ENCODE measurements around the gene LRRD1.
"Not testable (repeated sequence)": the region's sequence is repeated elsewhere in the genome, so short reads cannot be mapped to it uniquely, and the experiment has no call there.

The LRRD1 gene

DNA sequence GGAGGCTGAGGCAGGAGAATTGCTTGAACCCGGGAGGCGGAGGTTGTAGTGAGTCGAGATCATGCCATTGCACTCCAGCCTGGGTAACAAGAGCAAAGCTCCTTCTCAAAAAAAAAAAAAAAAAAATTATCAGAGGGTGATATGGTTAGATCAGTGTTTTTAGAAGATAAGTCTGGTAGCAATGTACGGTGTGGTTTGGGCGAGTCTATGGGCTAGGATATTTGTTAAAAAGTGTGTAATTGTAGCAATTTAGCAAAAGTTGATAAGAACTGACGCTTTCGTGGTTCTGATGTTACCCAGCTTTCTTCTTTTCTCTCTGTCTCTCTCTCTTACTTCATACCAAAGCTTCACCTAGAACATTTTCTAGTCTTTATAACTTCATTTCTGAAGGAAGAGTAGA, 37.8 kb downstream of the LRRD1 start:
- no peak for DNase-seq (ENCODE audit: low spot score)

DNA sequence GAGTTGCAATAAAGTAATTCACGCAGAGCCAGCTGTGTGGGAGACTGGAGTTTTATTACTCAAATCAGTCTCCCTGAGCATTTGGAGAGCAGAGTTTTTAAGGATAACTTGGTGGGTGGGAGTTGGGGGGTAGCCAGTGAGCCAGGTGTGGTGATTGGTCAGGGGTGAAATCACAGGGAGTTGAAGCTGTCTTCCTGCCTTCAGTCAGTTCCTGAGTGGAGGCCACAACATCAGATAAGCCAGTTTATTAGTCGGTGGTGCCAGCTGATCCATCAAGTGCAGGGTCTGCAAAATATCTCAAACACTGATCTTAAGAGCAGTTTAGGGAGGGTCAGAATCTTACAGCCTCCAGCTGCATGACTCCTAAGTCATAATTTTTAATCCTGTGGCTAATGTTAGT, 41.4 kb downstream of the LRRD1 start:
- DNase-seq (ENCODE audit: low spot score) = no peak

DNA sequence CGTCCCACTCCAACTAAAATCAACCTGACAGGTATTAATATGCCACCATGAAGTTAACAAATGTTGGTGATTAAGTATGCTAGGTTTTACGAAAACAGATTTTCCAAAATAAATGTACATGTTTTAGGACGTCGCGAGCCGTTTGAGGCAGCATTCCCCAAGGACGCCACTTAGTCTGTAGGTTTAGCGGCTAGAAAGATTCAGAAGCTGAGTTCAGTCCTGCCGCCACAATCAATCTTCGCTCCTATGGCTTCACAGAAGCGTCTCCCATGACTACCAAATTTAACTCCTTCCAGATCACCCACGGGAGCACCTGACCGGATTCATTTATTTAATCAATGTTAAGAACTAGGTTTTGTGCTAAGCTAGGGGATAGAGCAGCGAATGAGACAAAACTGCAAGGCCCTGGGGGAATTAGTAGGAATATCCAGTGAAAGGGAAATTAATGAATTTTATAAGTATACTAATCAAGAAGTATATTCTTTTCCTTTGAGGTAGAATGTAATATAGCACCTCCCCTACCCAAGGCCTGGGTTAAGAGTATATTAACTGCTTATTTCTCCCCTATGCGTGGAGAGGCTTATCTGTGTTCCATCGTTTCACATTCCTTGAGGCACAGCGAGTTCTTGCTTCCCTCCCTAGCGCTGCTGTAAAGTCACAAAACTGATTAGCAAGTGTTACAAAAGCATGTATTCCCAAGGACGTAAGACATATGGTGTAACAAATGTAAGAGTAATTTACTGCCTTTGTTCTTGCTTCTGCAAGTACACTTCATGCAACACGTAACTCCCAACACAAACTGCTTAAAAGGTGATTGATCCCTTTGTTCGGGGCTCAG, 43.7 kb downstream of the LRRD1 start:
- peak; percentile 22 for DNase-seq (ENCODE audit: low spot score)

DNA sequence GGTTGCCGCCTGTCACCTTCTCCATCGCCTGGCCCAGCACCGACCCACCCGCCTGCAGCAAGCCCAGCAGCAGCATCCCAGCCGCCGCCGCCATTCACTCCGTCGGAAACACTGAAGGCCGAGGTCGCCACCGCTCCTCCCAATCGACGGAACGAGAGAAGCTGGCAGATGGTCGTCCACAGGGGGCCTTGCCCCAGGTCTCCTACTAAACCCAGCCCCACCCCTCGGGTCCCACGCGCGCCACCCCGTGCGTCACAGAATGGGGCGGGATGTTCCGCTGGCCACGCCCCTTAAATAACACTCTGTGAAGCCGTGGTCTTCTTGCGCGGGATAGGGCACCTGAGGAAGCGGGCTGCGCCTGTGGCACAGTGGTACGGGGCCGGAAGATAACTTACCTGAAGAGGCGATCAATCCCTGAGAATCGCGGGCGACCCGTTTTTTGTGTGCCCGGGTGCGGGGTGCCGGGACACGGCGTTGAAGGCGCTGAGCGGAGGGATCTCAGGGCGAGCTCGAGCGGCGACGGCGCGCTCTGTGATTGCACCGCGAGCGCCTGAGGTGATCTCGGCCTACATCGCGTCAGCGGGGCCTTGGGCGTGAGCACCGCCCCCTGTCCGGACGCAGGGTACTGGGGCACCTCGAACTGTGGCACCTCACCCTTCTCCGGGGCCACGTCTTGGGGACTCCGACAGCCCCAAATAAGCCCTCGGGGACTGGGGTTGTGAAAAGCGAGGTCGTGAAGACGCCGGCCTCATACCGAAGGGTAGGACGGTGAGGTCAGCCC, 44.5 kb downstream of the LRRD1 start, which contains the start of gene CYP51A1:
Gene CYP51A1 (minus strand): TSS at position 207 of the 781 bp plus-strand sequence. CDS start 113 bp downstream, at position 94.
- DNase-seq (ENCODE audit: low spot score) = peak; percentile 96

DNA sequence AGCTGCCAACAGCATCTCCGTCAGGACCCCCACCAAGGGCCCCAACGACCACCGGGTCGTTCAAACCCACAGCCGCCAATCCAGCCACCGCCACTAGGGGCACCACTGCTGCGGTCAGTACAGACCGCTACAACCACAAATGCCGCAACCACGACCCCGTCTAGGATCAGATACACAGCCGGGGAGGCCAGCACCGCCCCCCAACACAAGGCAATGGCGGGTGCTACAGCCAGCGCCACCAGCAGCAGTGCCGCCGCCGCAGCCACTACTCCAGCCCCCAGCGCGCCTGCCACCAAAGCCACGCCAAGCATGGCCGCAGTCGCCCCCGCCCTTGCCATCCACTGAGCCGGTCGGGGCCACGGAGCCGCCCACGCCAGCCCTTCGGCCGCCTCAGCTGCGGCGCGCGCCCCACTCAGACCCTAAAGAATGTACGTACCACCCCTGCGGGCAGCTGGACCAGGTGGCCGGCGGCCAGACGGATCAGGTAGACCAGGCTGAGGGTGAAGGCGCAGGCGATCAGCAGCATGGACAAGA, 45.1 kb downstream of the LRRD1 start:
- peak; percentile 76 for DNase-seq (ENCODE audit: low spot score)

- DNase-seq (ENCODE audit: low spot score) = no peak
Observed at GRCh38 chr7:92133133-92133736, 45.7 kb downstream of the LRRD1 start.

- no peak for DNase-seq (ENCODE audit: low spot score)
Observed at GRCh38 chr7:92131764-92132330, 47.1 kb downstream of the LRRD1 start.

GRCh38 chr7:92131093-92131492, 47.8 kb downstream of the LRRD1 start:
- no peak for DNase-seq (ENCODE audit: low spot score)

GRCh38 chr7:92121681-92122080, 57.3 kb downstream of the LRRD1 start:
- no peak for DNase-seq (ENCODE audit: low spot score)

DNA sequence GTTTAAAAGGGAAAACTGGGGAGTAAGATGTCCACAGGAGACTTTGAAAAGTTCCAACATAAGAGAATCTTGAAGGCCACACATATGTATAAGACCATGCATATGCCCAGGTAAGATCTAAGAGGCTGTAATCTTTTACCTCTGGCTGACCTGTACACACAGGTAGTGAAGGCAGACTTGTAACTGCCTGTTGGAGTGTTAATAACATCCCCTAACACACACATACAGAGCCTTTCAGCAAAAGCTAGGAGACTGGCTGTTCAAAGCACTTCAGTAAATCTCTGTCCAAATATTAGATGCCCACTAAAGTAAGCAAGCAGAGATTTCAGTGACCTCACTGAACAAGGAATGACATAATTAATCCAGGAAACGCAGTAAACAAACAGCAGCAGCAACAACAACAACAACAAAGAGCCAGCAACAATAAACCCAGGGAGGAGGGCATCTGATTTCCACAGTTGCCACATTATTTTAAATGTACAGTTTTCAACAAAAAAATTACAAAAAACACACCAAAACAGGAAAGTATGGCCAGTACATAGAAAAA, 59.7 kb downstream of the LRRD1 start:
- DNase-seq (ENCODE audit: low spot score) = no peak

- no peak for DNase-seq (ENCODE audit: low spot score)
Observed at GRCh38 chr7:92116949-92117348, 62.0 kb downstream of the LRRD1 start.

DNA sequence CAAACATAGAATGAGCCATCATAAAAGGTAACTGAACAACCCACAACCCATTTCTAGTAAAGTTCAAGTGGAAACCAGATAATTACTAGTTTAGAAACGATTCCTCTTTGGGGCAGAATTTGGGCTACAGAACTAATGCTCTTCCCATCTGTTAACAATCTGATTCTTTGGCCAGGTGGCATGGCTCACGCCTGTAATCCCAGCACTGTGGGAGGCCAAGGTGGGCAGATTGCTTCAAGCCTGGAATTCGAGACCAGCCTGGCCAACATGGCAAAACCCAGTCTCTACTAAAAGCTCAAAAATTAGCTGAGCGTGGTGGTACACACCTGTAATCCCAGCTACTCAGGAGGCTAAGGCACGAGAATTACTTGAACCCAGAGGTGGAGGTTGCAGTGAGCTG, 63.1 kb downstream of the LRRD1 start:
- no peak for DNase-seq (ENCODE audit: low spot score)

DNA sequence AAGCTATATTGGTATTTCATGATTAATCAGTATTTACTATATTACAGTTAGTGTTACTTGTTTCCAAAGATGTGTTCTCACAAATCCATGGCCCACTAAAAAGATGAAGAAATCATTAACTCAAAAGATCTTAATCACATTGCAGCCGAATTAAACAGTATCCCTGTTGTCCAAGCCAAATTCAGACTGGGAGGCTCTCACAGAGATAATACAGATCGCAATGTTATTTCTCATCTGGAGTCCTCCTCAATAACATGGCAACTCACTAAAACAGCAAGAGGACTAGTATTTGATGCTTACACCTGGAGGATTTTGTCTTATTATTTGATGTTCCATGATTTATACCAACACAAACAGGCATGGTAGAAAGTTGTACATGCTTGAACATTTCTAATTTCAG, 68.1 kb downstream of the LRRD1 start:
- no peak for DNase-seq (ENCODE audit: low spot score)

GRCh38 chr7:92108821-92109220, 70.1 kb downstream of the LRRD1 start:
- DNase-seq (ENCODE audit: low spot score) = no peak

- DNase-seq (ENCODE audit: low spot score) = not testable (repeated sequence)
Observed at GRCh38 chr7:92102862-92103261, 76.1 kb downstream of the LRRD1 start.

- DNase-seq (ENCODE audit: low spot score) = no peak
Observed at GRCh38 chr7:92100534-92100933, 78.4 kb downstream of the LRRD1 start.

DNA sequence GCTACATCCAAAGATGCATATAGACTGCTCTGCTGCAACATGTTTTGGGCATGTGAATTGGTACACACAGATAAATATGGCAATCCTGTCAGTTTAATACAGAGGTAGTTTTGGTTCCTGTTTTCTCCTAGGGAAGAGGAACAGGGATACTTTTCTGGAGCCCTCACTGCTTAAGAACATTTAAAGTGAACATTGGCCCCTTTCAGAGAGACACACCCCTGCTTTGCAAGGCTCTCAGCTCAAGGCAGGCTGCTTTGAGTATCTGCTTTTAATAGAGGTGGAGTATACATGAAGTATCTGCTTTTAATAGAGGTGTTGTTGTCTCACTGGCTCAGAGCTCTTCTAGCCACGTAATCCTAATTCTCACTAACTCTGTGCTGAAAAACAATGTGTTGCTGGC, 83.6 kb downstream of the LRRD1 start:
- no peak for DNase-seq (ENCODE audit: low spot score)
